BLaER1 (cell line): ENCODE results near the gene MORN1.
A peak's percentile ranks its signal among the peaks of the same experiment; 100 is the strongest.

Experiments used
- H3K27ac ChIP-seq: shearing (Covaris generic); formaldehyde crosslinking; 2 replicates; pipeline ENCODE4 v1.8.1; 2022
- H3K27me3 ChIP-seq: shearing (Covaris generic); formaldehyde crosslinking; 2 replicates; pipeline ENCODE4 v1.8.1; 2022
- H3K36me3 ChIP-seq: shearing (Covaris generic); formaldehyde crosslinking; 2 replicates; pipeline ENCODE4 v1.8.1; 2022
- H3K4me1 ChIP-seq: shearing (Covaris generic); formaldehyde crosslinking; 2 replicates; pipeline ENCODE4 v1.8.1; 2022
- H3K4me2 ChIP-seq: shearing (Covaris generic); formaldehyde crosslinking; 2 replicates; pipeline ENCODE4 v1.8.1; 2022
- H3K4me3 ChIP-seq: shearing (Covaris generic); formaldehyde crosslinking; 2 replicates; pipeline ENCODE4 v1.8.1; 2022
- H3K9ac ChIP-seq: shearing (Covaris generic); formaldehyde crosslinking; 2 replicates; pipeline ENCODE4 v1.8.1; 2022
- H3K9me3 ChIP-seq: shearing (Covaris generic); formaldehyde crosslinking; 2 replicates; pipeline ENCODE4 v1.8.1; 2022
- H4K20me1 ChIP-seq: shearing (Covaris generic); formaldehyde crosslinking; 2 replicates; pipeline ENCODE4 v1.8.1; 2022
- Cebpa-rat ChIP-seq: shearing (Covaris generic); IDR thresholded peaks from 2 replicates; pipeline ENCODE4 v1.8.1; 2022

MORN1 gene

GRCh38 chr1:2407166-2407990 is 16.0 kb upstream of the MORN1 start:
- H3K36me3 ChIP-seq: peaks cover 77% of the 10 kb centered on the region
- H3K9me3 ChIP-seq: no peaks in the 10 kb centered on the region
- TF ChIP-seq Cebpa-rat: no peak
- no peaks in the 10 kb centered on the region for H3K27me3 ChIP-seq
- no peak overlapping the region for H3K4me3 ChIP-seq
- H3K27ac ChIP-seq: no peak overlapping the region
- no peak overlapping the region for H3K9ac ChIP-seq
- H3K4me1 ChIP-seq: peaks cover 9% of the 10 kb centered on the region
- H3K4me2 ChIP-seq: no peak overlapping the region
- peaks cover 44% of the 10 kb centered on the region for H4K20me1 ChIP-seq

- H3K9me3 ChIP-seq: no peaks in the 10 kb centered on the region
- H3K4me2 ChIP-seq: no peak overlapping the region
- peaks cover 4% of the 10 kb centered on the region for H3K4me1 ChIP-seq
- peaks cover 85% of the 10 kb centered on the region for H3K36me3 ChIP-seq
- H3K27me3 ChIP-seq: no peaks in the 10 kb centered on the region
- H3K27ac ChIP-seq: no peak overlapping the region
- H3K4me3 ChIP-seq: no peak overlapping the region
- TF ChIP-seq Cebpa-rat: no peak
- H3K9ac ChIP-seq: no peak overlapping the region
- H4K20me1 ChIP-seq: peaks cover 52% of the 10 kb centered on the region
These were observed 15.2 kb upstream of the MORN1 start for GRCh38 chr1:2406451-2407041.

DNA sequence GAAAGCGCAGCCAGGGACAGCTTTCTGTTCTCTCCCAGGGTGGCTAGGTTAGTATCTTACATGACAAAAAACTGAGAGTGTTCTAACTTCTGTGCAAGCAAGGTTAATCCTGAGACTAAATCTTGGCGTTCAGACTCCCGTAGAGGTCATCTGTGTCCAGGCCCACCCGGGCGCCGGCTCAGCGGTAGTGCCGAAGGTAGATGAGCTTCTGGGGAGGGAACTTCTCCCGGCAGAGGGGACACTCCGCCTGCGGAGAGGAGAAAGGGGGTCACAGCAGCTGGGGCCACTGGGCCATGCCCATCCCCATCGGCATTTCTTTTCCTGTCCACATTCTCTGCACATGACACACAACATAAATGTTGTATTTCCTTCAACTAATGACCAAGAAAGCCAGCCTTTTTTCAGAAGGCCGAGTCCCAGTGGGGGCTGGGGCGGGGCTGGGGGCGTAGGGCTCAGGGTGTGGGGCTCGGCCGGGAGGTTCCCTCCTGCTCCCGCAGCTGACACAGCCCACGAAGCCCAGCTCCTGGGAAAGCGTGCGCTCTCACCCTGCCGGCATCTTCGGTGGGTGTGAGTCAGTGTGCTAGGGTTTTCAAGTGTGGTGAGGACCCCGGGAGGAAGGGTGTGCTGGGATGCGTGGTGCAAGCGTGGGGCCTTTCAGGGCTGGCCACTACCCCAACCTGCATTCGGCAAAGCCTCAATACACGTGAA is 14.4 kb upstream of the MORN1 start:
- Histone ChIP-seq H3K27me3 (no peaks in the 10 kb centered on the region), H3K9ac (no peak overlapping the region), H3K4me3 (no peak overlapping the region), H3K36me3 (peaks cover 90% of the 10 kb centered on the region), H3K9me3 (no peaks in the 10 kb centered on the region), H3K27ac (no peak overlapping the region), H4K20me1 (peaks cover 57% of the 10 kb centered on the region), H3K4me2 (no peak overlapping the region), H3K4me1 (no peaks in the 10 kb centered on the region)
- no peak for TF ChIP-seq Cebpa-rat

- no peak for TF ChIP-seq Cebpa-rat
- Histone ChIP-seq H3K4me1 (no peaks in the 10 kb centered on the region), H3K4me2 (no peak overlapping the region), H3K9ac (0 out of 2 replicates have a peak overlapping the region, but pooled peaks have one; percentile 10), H3K4me3 (no peak overlapping the region), H3K36me3 (peaks cover 93% of the 10 kb centered on the region), H3K9me3 (no peaks in the 10 kb centered on the region), H3K27me3 (no peaks in the 10 kb centered on the region), H4K20me1 (peaks cover 64% of the 10 kb centered on the region), H3K27ac (no peak overlapping the region)
These were observed 13.6 kb upstream of the MORN1 start for GRCh38 chr1:2404890-2405511.

DNA sequence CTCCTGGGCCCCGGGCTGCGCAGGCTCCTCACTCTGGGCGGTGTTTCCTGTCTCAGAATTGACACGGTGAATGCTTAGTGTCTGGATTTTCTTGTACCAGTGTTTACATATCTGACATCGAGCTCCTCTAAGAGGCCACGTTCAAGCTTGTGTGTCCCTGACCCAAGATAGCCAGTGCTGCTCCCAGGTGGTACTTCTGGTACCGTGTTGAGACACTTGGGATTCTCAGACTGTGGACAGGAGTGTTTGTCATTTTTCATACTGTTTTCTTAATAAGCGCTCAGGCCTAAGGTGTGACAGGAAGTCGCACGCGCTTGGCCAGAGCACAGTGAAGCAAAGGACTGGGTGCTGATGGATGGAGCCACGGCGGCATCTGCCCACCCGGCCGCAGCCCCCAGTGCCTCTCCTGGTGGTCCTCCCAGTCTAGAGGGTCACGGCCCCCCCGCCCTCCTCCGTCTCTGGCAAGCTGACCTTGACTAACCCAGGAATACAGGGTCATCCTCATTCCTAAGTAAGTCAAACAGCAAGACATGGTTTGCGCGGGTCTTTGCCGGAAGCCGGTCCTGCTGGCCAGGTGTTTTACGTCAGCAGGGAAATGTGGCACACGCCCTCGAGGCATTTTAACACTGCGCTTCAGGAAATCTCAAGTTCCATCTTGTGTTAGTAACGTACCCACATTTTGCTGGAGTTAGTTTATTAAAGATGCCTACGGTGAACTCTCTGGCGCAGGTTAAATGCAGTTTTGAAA is 13.0 kb upstream of the MORN1 start:
- H3K9ac ChIP-seq: 0 out of 2 replicates have a peak overlapping the region, but pooled peaks have one; percentile 15
- H3K36me3 ChIP-seq: peaks cover 93% of the 10 kb centered on the region
- H3K4me3 ChIP-seq: no peak overlapping the region
- TF ChIP-seq Cebpa-rat: no peak
- H3K4me2 ChIP-seq: no peak overlapping the region
- H3K9me3 ChIP-seq: no peaks in the 10 kb centered on the region
- H4K20me1 ChIP-seq: peaks cover 71% of the 10 kb centered on the region
- H3K27ac ChIP-seq: no peak overlapping the region
- H3K27me3 ChIP-seq: no peaks in the 10 kb centered on the region
- no peaks in the 10 kb centered on the region for H3K4me1 ChIP-seq

GRCh38 chr1:2403273-2403672 is 11.9 kb upstream of the MORN1 start:
- H3K9me3 ChIP-seq: no peaks in the 10 kb centered on the region
- 0 out of 2 replicates have a peak overlapping the region, but pooled peaks have one; percentile 15 for H3K9ac ChIP-seq
- peaks cover 81% of the 10 kb centered on the region for H4K20me1 ChIP-seq
- H3K36me3 ChIP-seq: peaks cover 93% of the 10 kb centered on the region
- H3K4me3 ChIP-seq: no peak overlapping the region
- no peak for TF ChIP-seq Cebpa-rat
- no peaks in the 10 kb centered on the region for H3K27me3 ChIP-seq
- no peak overlapping the region for H3K4me2 ChIP-seq
- no peak overlapping the region for H3K27ac ChIP-seq
- H3K4me1 ChIP-seq: no peaks in the 10 kb centered on the region

GRCh38 chr1:2402420-2402819 is 11.1 kb upstream of the MORN1 start:
- Histone ChIP-seq H3K36me3 (peaks cover 95% of the 10 kb centered on the region), H3K4me2 (no peak overlapping the region), H3K4me1 (no peaks in the 10 kb centered on the region), H4K20me1 (peaks cover 89% of the 10 kb centered on the region), H3K27me3 (no peaks in the 10 kb centered on the region), H3K9me3 (no peaks in the 10 kb centered on the region), H3K9ac (no peak overlapping the region), H3K27ac (no peak overlapping the region), H3K4me3 (no peak overlapping the region)
- no peak for TF ChIP-seq Cebpa-rat

GRCh38 chr1:2400950-2401649 is 9.7 kb upstream of the MORN1 start:
- Histone ChIP-seq H3K4me2 (no peak overlapping the region), H4K20me1 (peaks cover 91% of the 10 kb centered on the region)

DNA sequence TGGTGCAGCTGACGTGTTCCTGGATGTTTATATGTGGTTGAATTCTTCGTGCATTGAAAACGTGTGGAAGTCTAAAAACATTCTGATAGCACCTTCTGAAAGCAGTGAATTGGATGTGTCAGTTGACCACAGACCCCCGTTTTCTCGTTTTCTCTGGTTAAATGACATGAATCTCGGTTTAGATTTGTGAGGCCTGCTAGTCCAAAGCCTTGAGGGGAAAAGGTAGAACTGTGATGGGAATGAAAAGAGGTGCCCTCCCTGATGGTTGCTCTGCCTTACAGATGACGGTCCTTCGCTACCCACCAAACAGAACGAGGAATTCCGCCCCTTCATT is 9.2 kb upstream of the MORN1 start:
- peaks cover 97% of the 10 kb centered on the region for H3K36me3 ChIP-seq
- H3K4me1 ChIP-seq: no peaks in the 10 kb centered on the region
- no peak overlapping the region for H3K4me3 ChIP-seq
- H4K20me1 ChIP-seq: peaks cover 96% of the 10 kb centered on the region
- no peak overlapping the region for H3K4me2 ChIP-seq
- no peak for TF ChIP-seq Cebpa-rat
- H3K9ac ChIP-seq: no peak overlapping the region
- H3K27ac ChIP-seq: no peak overlapping the region
- no peaks in the 10 kb centered on the region for H3K9me3 ChIP-seq
- H3K27me3 ChIP-seq: no peaks in the 10 kb centered on the region

More at GRCh38 chr1:2400950-2401649, 9.7 kb upstream of the MORN1 start:
- TF ChIP-seq Cebpa-rat: no peak
- no peaks in the 10 kb centered on the region for H3K4me1 ChIP-seq
- H3K27ac ChIP-seq: no peak overlapping the region; the same call in 1 of the 2 replicates
- H3K9ac ChIP-seq: no peak overlapping the region
- no peak overlapping the region for H3K4me3 ChIP-seq
- H3K9me3 ChIP-seq: no peaks in the 10 kb centered on the region
- H3K36me3 ChIP-seq: peaks cover 95% of the 10 kb centered on the region
- no peaks in the 10 kb centered on the region for H3K27me3 ChIP-seq
